Esophagus squamous epithelium (tissue), 5 donors: ENCODE data around the gene CSNK1G1. TPM values are rescaled to one million over a fixed set of nuclear protein-coding genes. Genes with fewer than 3 reads are reported as not detected.

Experiments
- DNase-seq: peaks from one replicate; lab custom pipeline; 2025; lab: John Stamatoyannopoulos, UW
- H3K27ac ChIP-seq, 4 donors: fragments of 200-600 bp; sonication (generic); one replicate each; pipeline ENCODE4 v1.5.1; 2016 to 2019; ENCODE audit warnings: mild to moderate bottlenecking in 1 of 4
- H3K27me3 ChIP-seq, 4 donors: fragments of 200-600 bp; sonication (generic); 1 replicate in 3 of 4; 2 replicates in 1 of 4; pipeline versions ENCODE4 v1.5.1 to v1.6.0; 2017 to 2021; ENCODE audit warnings: antibody characterized with exemption in 1 of 4
- H3K36me3 ChIP-seq, 3 donors: fragments of 200-600 bp; sonication (generic); one replicate each; pipeline ENCODE4 v1.5.1; 2016 to 2019
- H3K4me1 ChIP-seq, 3 donors: fragments of 200-600 bp; sonication (generic); one replicate each; pipeline ENCODE4 v1.5.1; 2017 to 2019
- H3K4me3 ChIP-seq, 4 donors: fragments of 200-600 bp; sonication (generic); 1 replicate in 3 of 4; 2 replicates in 1 of 4; pipeline ENCODE4 v1.5.1; 2016 to 2019; ENCODE audit warnings: mild to moderate bottlenecking in 2 of 4, moderate library complexity in 1 of 4
- H3K9me3 ChIP-seq, 3 donors: fragments of 200-600 bp; sonication (generic); one replicate each; pipeline ENCODE4 v1.5.1; 2016 to 2019
- CTCF ChIP-seq, 6 experiments: fragments of 450-650 bp in 4 of 6; fragments of 200-600 bp in 2 of 6; sonication (generic) in 2 of 6; IDR thresholded peaks; one replicate each; pipeline ENCODE4 v1.5.1; 2016 to 2019; ENCODE audit warnings: antibody characterized with exemption in 6 of 6, mild to moderate bottlenecking in 4 of 6, moderate library complexity in 4 of 6
- POLR2A ChIP-seq, 4 donors: fragments of 450-650 bp; IDR thresholded peaks; one replicate each; pipeline ENCODE4 v1.6.1; 2017; ENCODE audit warnings: antibody characterized with exemption in 4 of 4, mild to moderate bottlenecking in 4 of 4, moderate library complexity in 3 of 4
- WGBS, 2 donors: methylation state at CpG; one replicate each; pipeline ENCODE4 v1.1.5; 2018; 5-methylcytosine and 5-hydroxymethylcytosine counted together
- intact Hi-C: fragments of 100-400 bp; cut with DNase I; formaldehyde crosslinking; loops from one replicate; pipeline ENCODE4 v1.15.0; 2022
- total RNA-seq, 4 donors: library from RNA; depleted of rRNA; stranded (reverse); fragments of >200 nt; gene quantifications; one replicate each; pipeline ENCODE4 v1.1.0, GENCODE V29; 2016
- donor health status: DM: yes; HTN: yes; CAD: no.

The CSNK1G1 gene
- total RNA-seq, 4 donors from 2014 or later: 15.0 to 21.4 (median 16.8) TPM

- TF ChIP-seq POLR2A (IDR thresholded peaks at IDR 0.05): no peak
- TF ChIP-seq CTCF (IDR thresholded peaks at IDR 0.05): no peak
- intact Hi-C loops: no loop called here
- Histone ChIP-seq H3K27me3 (peaks cover 0 to 14% (median 3%) of the 10 kb centered on the region in 4 donors), H3K4me3 (no peak overlapping the region), H3K36me3 (peaks cover 0 to 40% (median 6%) of the 10 kb centered on the region in 3 donors), H3K27ac (no peak overlapping the region), H3K4me1 (peaks cover 8 to 19% (median 11%) of the 10 kb centered on the region in 3 donors), H3K9me3 (no peaks in the 10 kb centered on the region)
- WGBS, 2 donors: 75 to 77% methylated on average over 5 to 10 of the region's 26 CpGs
- DNase-seq: no peak
Observed at GRCh38 chr15:64146885-64147681, 208.9 kb downstream of the CSNK1G1 start.

DNA sequence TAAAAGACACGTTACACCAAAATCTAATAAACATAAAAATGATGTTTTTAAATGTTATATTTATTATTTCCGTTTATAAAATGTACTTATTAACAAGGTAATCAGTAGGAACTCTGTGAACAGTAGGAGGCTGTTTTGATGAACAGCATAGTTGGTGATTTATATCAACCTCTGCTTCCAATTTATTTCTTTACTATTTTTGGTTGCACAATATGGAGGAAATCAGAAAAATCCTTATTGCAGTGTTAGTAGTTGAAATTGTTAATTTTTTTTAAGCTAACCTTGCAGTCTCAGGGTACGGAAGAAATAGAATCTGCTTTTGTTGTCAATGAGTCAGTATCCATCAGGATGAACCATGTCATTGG is 209.5 kb downstream of the CSNK1G1 start:
- Histone ChIP-seq H3K4me1 (peaks cover 2 to 13% (median 5%) of the 10 kb centered on the region in 3 donors), H3K9me3 (no peaks in the 10 kb centered on the region), H3K4me3 (no peak overlapping the region), H3K27me3 (peaks cover 0 to 8% (median under 1%) of the 10 kb centered on the region in 4 donors), H3K36me3 (peaks cover 0 to 46% (median 12%) of the 10 kb centered on the region in 3 donors), H3K27ac (no peak overlapping the region)
- no peak for DNase-seq
- intact Hi-C loops: no loop called here
- no peak for TF ChIP-seq CTCF (IDR thresholded peaks at IDR 0.05)
- no peak for TF ChIP-seq POLR2A (IDR thresholded peaks at IDR 0.05)
- WGBS, 2 donors: 85 to 92% methylated on average over 3 of the region's 3 CpGs

DNA sequence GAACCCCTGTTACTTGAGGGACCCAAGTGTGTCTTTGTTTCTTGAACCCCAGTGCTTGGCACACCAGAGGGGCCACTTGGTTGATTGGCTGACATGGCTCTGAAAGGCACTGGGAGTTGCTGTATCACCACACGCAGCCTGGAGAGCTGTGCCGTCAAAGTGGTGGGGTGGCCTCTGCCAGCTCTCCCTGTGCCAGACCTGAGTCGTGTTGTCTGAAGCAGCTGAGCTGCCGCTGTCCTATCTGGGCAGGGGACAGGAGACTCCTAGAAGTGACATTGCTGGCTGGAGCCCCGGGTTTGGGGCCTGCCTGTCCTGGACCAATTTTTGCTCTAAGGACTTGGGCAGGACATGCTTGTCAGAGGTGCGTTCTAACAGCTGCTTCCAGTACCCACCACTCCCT is 209.9 kb downstream of the CSNK1G1 start:
- Histone ChIP-seq H3K27ac (no peak overlapping the region), H3K27me3 (peaks cover 0 to 4% (median 0%) of the 10 kb centered on the region in 4 donors), H3K36me3 (peaks cover 0 to 50% (median 16%) of the 10 kb centered on the region in 3 donors), H3K4me1 (peaks cover 0 to 8% (median 2%) of the 10 kb centered on the region in 3 donors), H3K4me3 (no peak overlapping the region), H3K9me3 (no peaks in the 10 kb centered on the region)
- DNase-seq: no peak
- intact Hi-C loops: no loop called here
- 86 to 93% methylated on average over 1 to 2 of the region's 6 CpGs for WGBS, 2 donors
- TF ChIP-seq CTCF (IDR thresholded peaks at IDR 0.05): no peak
- no peak for TF ChIP-seq POLR2A (IDR thresholded peaks at IDR 0.05)

GRCh38 chr15:64144565-64145281 is 211.2 kb downstream of the CSNK1G1 start:
- no peaks in the 10 kb centered on the region for H3K27me3 ChIP-seq
- DNase-seq: no peak
- H3K4me1 ChIP-seq: peaks cover 0 to 4% (median 0%) of the 10 kb centered on the region in 3 donors
- H3K36me3 ChIP-seq: peaks cover 0 to 60% (median 16%) of the 10 kb centered on the region in 3 donors
- H3K9me3 ChIP-seq: no peaks in the 10 kb centered on the region
- intact Hi-C loops: no loop called here
- no peak for TF ChIP-seq POLR2A (IDR thresholded peaks at IDR 0.05)
- TF ChIP-seq CTCF (IDR thresholded peaks at IDR 0.05): no peak
- no peak overlapping the region for H3K27ac ChIP-seq
- no peak overlapping the region for H3K4me3 ChIP-seq
- WGBS, 2 donors: 71 to 80% methylated on average over 1 to 12 of the region's 14 CpGs

GRCh38 chr15:64144192-64144564 is 211.8 kb downstream of the CSNK1G1 start:
- 78 to 92% methylated on average over 6 to 7 of the region's 8 CpGs for WGBS, 2 donors
- no peak for DNase-seq
- peaks cover 0 to 60% (median 16%) of the 10 kb centered on the region in 3 donors for H3K36me3 ChIP-seq
- no peak overlapping the region for H3K4me3 ChIP-seq
- H3K9me3 ChIP-seq: no peaks in the 10 kb centered on the region
- H3K4me1 ChIP-seq: peaks cover 0 to 4% (median 0%) of the 10 kb centered on the region in 3 donors
- H3K27me3 ChIP-seq: no peaks in the 10 kb centered on the region
- intact Hi-C loops: no loop called here
- H3K27ac ChIP-seq: no peak overlapping the region
- no peak for TF ChIP-seq CTCF (IDR thresholded peaks at IDR 0.05)
- no peak for TF ChIP-seq POLR2A (IDR thresholded peaks at IDR 0.05)
